ENCODE measurements around the gene TMEM53.

DNA sequence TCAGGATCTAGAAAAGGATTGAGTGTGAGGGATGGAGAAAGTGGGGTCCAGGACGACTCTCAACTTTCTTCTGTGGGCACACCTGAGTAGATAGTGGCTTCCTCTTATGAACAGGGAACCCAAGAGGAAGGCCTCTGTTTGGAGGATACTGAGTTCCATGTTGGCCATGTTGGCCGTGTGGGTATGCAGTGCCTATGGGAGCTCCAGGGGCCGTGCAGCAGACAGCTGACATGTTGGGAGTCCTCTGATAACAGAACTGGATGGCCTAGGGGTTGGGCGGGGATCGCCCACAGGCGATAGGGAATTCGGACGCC is 43.0 kb downstream of the TMEM53 start:
- TF ChIP-seq POLR2A (IDR thresholded peaks at IDR 0.05; ENCODE audit: low read depth, low read length) (no peak), POLR2AphosphoS5 (IDR thresholded peaks at IDR 0.05; ENCODE audit: low read depth, low read length) (no peak)

All from GM12892 (cell line).